T-cell (primary cell): ENCODE measurements around the gene TSC22D2. TPM values are rescaled to one million over a fixed set of nuclear protein-coding genes. Genes with fewer than 3 reads are reported as not detected.

Source experiments
- ATAC-seq, 4 experiments: fragments of 200-7000 bp in 3 of 4; fragments of 150-1000 bp in 1 of 4; cut with Tn5 transposase; replicated peaks in 1 of 4; 1 replicate in 3 of 4; 2 replicates in 1 of 4; pipeline ENCODE4 v1.10.0; 2021; ENCODE audit warnings: moderate library complexity in 3 of 4, mild to moderate bottlenecking in 2 of 4, moderate number of reproducible peaks in 1 of 4
- CTCF ChIA-PET, 2 donors: fragments of 300-600 bp; sonication (Branson Sonifier 250); formaldehyde crosslinking; loops; one replicate each; lab custom pipeline; 2022; ENCODE audit warnings: antibody characterized with exemption in 2 of 2; lab: Charles Lee
- POLR2A ChIA-PET, 2 donors: fragments of 300-600 bp; sonication (Branson Sonifier 250); formaldehyde crosslinking; loops; one replicate each; lab custom pipeline; 2022; ENCODE audit warnings: antibody characterized with exemption in 2 of 2; lab: Charles Lee
- DNase-seq, 35 experiments: peaks; one replicate each; pipeline versions ENCODE4 v3.0.0 to v3.0.0-alpha.2; 2013 to 2023
- H3K27ac ChIP-seq: one replicate; pipeline ENCODE4 v1.5.1; 2013; ENCODE audit warnings: low read length
- H3K27me3 ChIP-seq, 2 experiments: replicated peaks in 1 of 2; 1 replicate in 1 of 2; 2 replicates in 1 of 2; pipeline versions ENCODE4 v1.6.1 to v1.7.0; 2013; ENCODE audit warnings: low read length in 1 of 2, mixed read lengths in 1 of 2; ENCODE audit not compliant: control insufficient read depth in 2 of 2, insufficient read depth in 2 of 2; ENCODE audit errors: extremely low read depth in 1 of 2
- H3K36me3 ChIP-seq, 2 donors: 1 replicate in 1 of 2; 2 replicates in 1 of 2; pipeline versions ENCODE4 v1.6.1 to v1.7.0; 2013; ENCODE audit warnings: low read length in 1 of 2; ENCODE audit not compliant: control insufficient read depth in 2 of 2, insufficient read depth in 1 of 2; ENCODE audit errors: extremely low read depth in 1 of 2
- H3K4me1 ChIP-seq, 2 experiments: 1 replicate in 1 of 2; 2 replicates in 1 of 2; pipeline versions ENCODE4 v1.6.1 to v1.7.0; 2013; ENCODE audit warnings: low read length in 2 of 2, mixed read lengths in 1 of 2; ENCODE audit not compliant: insufficient read depth in 2 of 2, control insufficient read depth in 1 of 2; ENCODE audit errors: extremely low read depth in 1 of 2
- H3K4me3 ChIP-seq, 2 donors: 1 replicate in 1 of 2; 2 replicates in 1 of 2; pipeline versions ENCODE4 v1.5.1 to v1.7.0; 2013; ENCODE audit warnings: mild to moderate bottlenecking in 2 of 2, low read length in 1 of 2, moderate library complexity in 1 of 2; ENCODE audit not compliant: control insufficient read depth in 1 of 2; ENCODE audit errors: extremely low read depth in 1 of 2
- H3K9me3 ChIP-seq: 2 replicates; pipeline ENCODE4 v1.7.0; 2013
- H3K27ac Mint-ChIP-seq, 2 donors: one replicate each; pipeline ENCODE4 v1.8.0; 2020 to 2021; ENCODE audit warnings: mild to moderate bottlenecking in 2 of 2, mixed read lengths in 2 of 2
- H3K27me3 Mint-ChIP-seq, 2 donors: one replicate each; pipeline ENCODE4 v1.8.0; 2021 to 2022; ENCODE audit warnings: mixed read lengths in 2 of 2
- H3K36me3 Mint-ChIP-seq: one replicate; pipeline ENCODE4 v1.8.0; 2021; ENCODE audit warnings: mixed read lengths
- H3K4me1 Mint-ChIP-seq, 3 donors: one replicate each; pipeline ENCODE4 v1.8.0; 2020 to 2022; ENCODE audit warnings: mixed read lengths in 3 of 3, mild to moderate bottlenecking in 1 of 3
- H3K4me3 Mint-ChIP-seq, 3 donors: one replicate each; pipeline ENCODE4 v1.8.0; 2020 to 2022; ENCODE audit warnings: mild to moderate bottlenecking in 3 of 3, mixed read lengths in 3 of 3, moderate library complexity in 3 of 3
- H3K9me3 Mint-ChIP-seq, 3 donors: one replicate each; pipeline ENCODE4 v1.8.0; 2020 to 2022; ENCODE audit warnings: mixed read lengths in 3 of 3
- WGBS: methylation state at CpG from one replicate; pipeline ENCODE4 v1.1.5; 2013; ENCODE audit warnings: missing lambda C conversion rate; ENCODE audit not compliant: insufficient coverage; 5-methylcytosine and 5-hydroxymethylcytosine counted together
- total RNA-seq, 35 experiments: library from RNA in 6 of 35; stranded (reverse) in 6 of 35; fragments of 120-200 nt in 1 of 35; gene quantifications; one replicate each; pipeline versions ENCODE4 v1.2.1 to v1.2.4 and lab custom pipeline; 2013 to 2026

TSC22D2 gene
- total RNA-seq, 5 donors from 2014 or later (not counting 1 experiment from before 2014, with no cell fraction given): 21.2 to 55.0 (median 23.3) TPM

GRCh38 chr3:150429767-150430671, 21.9 kb downstream of the TSC22D2 start:
- ChIA-PET CTCF (interaction anchor here (0.8 to 1.8 kb wide), 4 partner anchors 8 to 66 kb away, joined by 3 to 5 read pairs (median 4); no protein-coding TSS in a partner anchor), POLR2A (interaction anchor here (0.5 to 1.2 kb wide), 5 partner anchors 9 to 1995 kb away, joined by 3 to 4 read pairs (median 3); no protein-coding TSS in a partner anchor)
- no peak overlapping the region for H3K4me3 ChIP-seq
- H3K27ac Mint-ChIP-seq: no peak overlapping the region
- peaks cover 0 to 3% of the 10 kb centered on the region in 2 experiments for H3K4me1 ChIP-seq
- no CpG with 5 or more reads among the region's 2 CpGs for WGBS
- H3K4me1 Mint-ChIP-seq: peaks cover 64 to 72% (median 64%) of the 10 kb centered on the region in 3 donors
- H3K9me3 ChIP-seq: no peaks in the 10 kb centered on the region
- DNase-seq: no peak
- ATAC-seq: no peak
- peaks cover 16% of the 10 kb centered on the region for H3K36me3 Mint-ChIP-seq
- H3K9me3 Mint-ChIP-seq: no peaks in the 10 kb centered on the region
- H3K4me3 Mint-ChIP-seq: no peak overlapping the region
- H3K27me3 Mint-ChIP-seq: no peaks in the 10 kb centered on the region
- no peaks in the 10 kb centered on the region for H3K27me3 ChIP-seq
- no peaks in the 10 kb centered on the region for H3K36me3 ChIP-seq
- H3K27ac ChIP-seq: no peak overlapping the region

- Histone ChIP-seq H3K4me1 (peaks cover 0 to 3% of the 10 kb centered on the region in 2 experiments), H3K9me3 (no peaks in the 10 kb centered on the region), H3K4me3 (no peak overlapping the region), H3K27ac (no peak overlapping the region), H3K27me3 (no peaks in the 10 kb centered on the region), H3K36me3 (no peaks in the 10 kb centered on the region)
- no peak overlapping the region for H3K27ac Mint-ChIP-seq
- DNase-seq (no peak), ATAC-seq (no peak)
- no peak overlapping the region for H3K4me3 Mint-ChIP-seq
- peaks cover 43 to 45% (median 43%) of the 10 kb centered on the region in 3 donors for H3K4me1 Mint-ChIP-seq
- H3K27me3 Mint-ChIP-seq: no peaks in the 10 kb centered on the region
- no peaks in the 10 kb centered on the region for H3K9me3 Mint-ChIP-seq
- CTCF ChIA-PET: interaction anchor here (0.5 to 1.9 kb wide), 4 partner anchors 18 to 550 kb away, joined by 3 to 8 read pairs (median 4); no protein-coding TSS in a partner anchor
- H3K36me3 Mint-ChIP-seq: peaks cover 4% of the 10 kb centered on the region
- 100% methylated on average over 1 of the region's 5 CpGs for WGBS
- POLR2A ChIA-PET: interaction anchor here (0.5 to 1.7 kb wide), 5 partner anchors 9 to 172 kb away, joined by 3 to 8 read pairs (median 8); partner anchors contain the start of gene TSC22D2 (in 1 of the 2)
Observed at GRCh38 chr3:150433347-150433746, 25.2 kb downstream of the TSC22D2 start.

- no peaks in the 10 kb centered on the region for H3K9me3 ChIP-seq
- no peaks in the 10 kb centered on the region for H3K36me3 ChIP-seq
- Mint-ChIP-seq H3K27me3 (no peaks in the 10 kb centered on the region), H3K27ac (no peak overlapping the region), H3K36me3 (peaks cover 7% of the 10 kb centered on the region), H3K4me3 (no peak overlapping the region), H3K4me1 (peaks cover 37 to 38% (median 37%) of the 10 kb centered on the region in 3 donors), H3K9me3 (no peaks in the 10 kb centered on the region)
- ChIA-PET CTCF (interaction anchor here (0.6 to 1.9 kb wide), 7 partner anchors 9 to 888 kb away, joined by 3 to 8 read pairs (median 3); no protein-coding TSS in a partner anchor), POLR2A (interaction anchor here in 1 of 2 donors (1.0 to 1.7 kb wide), 2 partner anchors 19 to 25 kb away, joined by 4 to 8 read pairs; partner anchors contain the start of gene TSC22D2)
- 100% methylated on average over 3 of the region's 4 CpGs for WGBS
- peaks cover 0 to 3% of the 10 kb centered on the region in 2 experiments for H3K4me1 ChIP-seq
- H3K27me3 ChIP-seq: no peaks in the 10 kb centered on the region
- DNase-seq (no peak), ATAC-seq (no peak)
- H3K27ac ChIP-seq: no peak overlapping the region
- no peak overlapping the region for H3K4me3 ChIP-seq
Observed at GRCh38 chr3:150434234-150434633, 26.1 kb downstream of the TSC22D2 start.

GRCh38 chr3:150436161-150436560, 28.1 kb downstream of the TSC22D2 start:
- Mint-ChIP-seq H3K4me3 (no peak overlapping the region), H3K27ac (no peak overlapping the region), H3K27me3 (no peaks in the 10 kb centered on the region), H3K4me1 (peaks cover 20 to 33% (median 30%) of the 10 kb centered on the region in 3 donors), H3K36me3 (peaks cover 11% of the 10 kb centered on the region), H3K9me3 (no peaks in the 10 kb centered on the region)
- CTCF ChIA-PET: interaction anchor here in 1 of 2 donors (0.5 kb wide), 1 partner anchor 146 kb away, joined by 9 read pairs; no protein-coding TSS in a partner anchor
- ATAC-seq: no peak
- Histone ChIP-seq H3K9me3 (no peaks in the 10 kb centered on the region), H3K4me3 (no peak overlapping the region), H3K27me3 (no peaks in the 10 kb centered on the region), H3K4me1 (no peaks in the 10 kb centered on the region), H3K36me3 (no peaks in the 10 kb centered on the region), H3K27ac (no peak overlapping the region)
- POLR2A ChIA-PET: interaction anchor here in 1 of 2 donors (0.6 kb wide), 1 partner anchor 23 kb away, joined by 3 read pairs; no protein-coding TSS in a partner anchor
- WGBS: 100% methylated on average over 2 of the region's 5 CpGs
- DNase-seq: no peak

- POLR2A ChIA-PET: no interaction called here
- H3K9me3 ChIP-seq: no peaks in the 10 kb centered on the region
- H3K27me3 ChIP-seq: no peaks in the 10 kb centered on the region
- no peak overlapping the region for H3K27ac ChIP-seq
- H3K9me3 Mint-ChIP-seq: no peaks in the 10 kb centered on the region
- H3K36me3 Mint-ChIP-seq: peaks cover 23% of the 10 kb centered on the region
- no peaks in the 10 kb centered on the region for H3K36me3 ChIP-seq
- WGBS: 100% methylated on average over 1 of the region's 3 CpGs
- ATAC-seq: no peak
- no peaks in the 10 kb centered on the region for H3K27me3 Mint-ChIP-seq
- no peaks in the 10 kb centered on the region for H3K4me1 ChIP-seq
- DNase-seq: no peak
- no peak overlapping the region for H3K4me3 ChIP-seq
- peaks cover 28 to 40% (median 35%) of the 10 kb centered on the region in 3 donors for H3K4me1 Mint-ChIP-seq
- H3K4me3 Mint-ChIP-seq: no peak overlapping the region
- CTCF ChIA-PET: interaction anchor here in 1 of 2 donors (1.0 kb wide), 1 partner anchor 10 kb away, joined by 3 read pairs; no protein-coding TSS in a partner anchor
- H3K27ac Mint-ChIP-seq: no peak overlapping the region
Observed at GRCh38 chr3:150439657-150440056, 31.6 kb downstream of the TSC22D2 start.

GRCh38 chr3:150443331-150443741, 35.2 kb downstream of the TSC22D2 start:
- Histone ChIP-seq H3K9me3 (no peaks in the 10 kb centered on the region), H3K4me1 (no peaks in the 10 kb centered on the region), H3K36me3 (no peaks in the 10 kb centered on the region), H3K27me3 (no peaks in the 10 kb centered on the region), H3K4me3 (no peak overlapping the region), H3K27ac (no peak overlapping the region)
- ATAC-seq: no peak
- Mint-ChIP-seq H3K36me3 (peaks cover 23% of the 10 kb centered on the region), H3K27ac (no peak overlapping the region), H3K4me3 (no peak overlapping the region), H3K4me1 (peaks cover 50 to 58% (median 53%) of the 10 kb centered on the region in 3 donors), H3K9me3 (no peaks in the 10 kb centered on the region), H3K27me3 (no peaks in the 10 kb centered on the region)
- no CpG with 5 or more reads among the region's 2 CpGs for WGBS
- CTCF ChIA-PET: interaction anchor here in 1 of 2 donors (1.0 kb wide), 1 partner anchor 9 kb away, joined by 3 read pairs; no protein-coding TSS in a partner anchor
- POLR2A ChIA-PET: interaction anchor here in 1 of 2 donors (1.5 kb wide), 1 partner anchor 12 kb away, joined by 4 read pairs; no protein-coding TSS in a partner anchor
- no peak for DNase-seq
